IMR-90 (cell line): ENCODE data around the gene KIAA0825.

Experiments used
- CEBPB ChIP-seq: IDR thresholded peaks from 2 replicates; pipeline ENCODE4 v1.6.1; 2012; ENCODE audit warnings: low read depth, low read length, improper control_type of control experiment
- CHD1 ChIP-seq: IDR thresholded peaks from 2 replicates; pipeline ENCODE4 v1.6.1; 2012; ENCODE audit warnings: low read depth, low read length, improper control_type of control experiment
- CTCF ChIP-seq: conservative IDR thresholded peaks from 2 replicates; pipeline ENCODE4 v1.5.1; 2012; ENCODE audit warnings: mild to moderate bottlenecking, low read depth, low read length, improper control_type of control experiment
- FOS ChIP-seq: fragments of 150-350 bp; IDR thresholded peaks from 2 replicates; pipeline ENCODE4 v1.6.1; 2016; ENCODE audit warnings: low read depth, low read length
- MAFK ChIP-seq: IDR thresholded peaks from 2 replicates; pipeline ENCODE4 v1.6.1; 2012; ENCODE audit warnings: low read depth, low read length, improper control_type of control experiment
- MAZ ChIP-seq: IDR thresholded peaks from 2 replicates; pipeline ENCODE4 v1.6.1; 2012; ENCODE audit warnings: low read depth, mild to moderate bottlenecking, low read length, improper control_type of control experiment, moderate library complexity, borderline replicate concordance
- MXI1 ChIP-seq: IDR thresholded peaks from 2 replicates; pipeline ENCODE4 v1.6.1; 2012; ENCODE audit warnings: low read depth, mild to moderate bottlenecking, low read length, moderate library complexity, borderline replicate concordance
- POLR2A ChIP-seq: IDR thresholded peaks from 2 replicates; pipeline ENCODE4 v1.6.1; 2012; ENCODE audit warnings: mild to moderate bottlenecking, low read depth, low read length
- RAD21 ChIP-seq: IDR thresholded peaks from 2 replicates; pipeline ENCODE4 v1.6.1; 2012; ENCODE audit warnings: low read length, improper control_type of control experiment
- RCOR1 ChIP-seq: IDR thresholded peaks from 2 replicates; pipeline ENCODE4 v1.6.1; 2012; ENCODE audit warnings: mild to moderate bottlenecking, low read length, improper control_type of control experiment; ENCODE audit not compliant: insufficient replicate concordance
- RFX5 ChIP-seq: IDR thresholded peaks from 2 replicates; pipeline ENCODE4 v1.8.0; 2012; ENCODE audit warnings: low read depth, mild to moderate bottlenecking, low read length, moderate library complexity
- SMC3 ChIP-seq: fragments of 150-350 bp; IDR thresholded peaks from 2 replicates; pipeline ENCODE4 v1.6.1; 2016; ENCODE audit warnings: low read depth, mild to moderate bottlenecking, antibody characterized with exemption, low read length, moderate library complexity
- TF ChIP-seq, protein P1 (sequence below): fragments of 150-350 bp; IDR thresholded peaks from 2 replicates; pipeline ENCODE4 v1.6.1; 2016; ENCODE audit warnings: low read depth, mild to moderate bottlenecking, low read length, moderate library complexity, borderline replicate concordance
- TF ChIP-seq, protein P2 (sequence below): fragments of 150-350 bp; IDR thresholded peaks from 2 replicates; pipeline ENCODE4 v1.6.1; 2017; ENCODE audit warnings: mild to moderate bottlenecking, antibody characterized with exemption, low read length, low read depth

DNA sequence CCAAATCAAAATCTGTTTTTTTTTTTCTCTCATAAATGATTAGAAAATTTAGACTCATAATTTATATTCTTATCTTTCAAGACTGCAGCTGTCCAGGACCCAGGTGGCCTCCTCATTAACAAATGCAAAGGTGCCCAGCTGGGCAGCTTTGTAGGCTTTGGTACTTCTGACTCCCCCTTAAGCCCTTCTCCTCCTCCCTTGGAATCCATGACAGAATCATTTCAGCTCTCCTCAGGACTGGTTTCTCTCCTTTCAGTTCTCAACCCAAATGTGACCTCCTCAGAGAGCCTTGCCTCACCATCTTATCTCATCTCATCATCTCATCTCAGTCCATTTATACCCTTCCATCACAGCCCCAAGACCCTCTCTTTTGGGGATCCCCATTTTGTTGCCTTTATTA lies 221.7 kb downstream of the KIAA0825 start:
- no peak for TF ChIP-seq POLR2A
- TF ChIP-seq CTCF, result no peak
- TF ChIP-seq, protein P1, sequence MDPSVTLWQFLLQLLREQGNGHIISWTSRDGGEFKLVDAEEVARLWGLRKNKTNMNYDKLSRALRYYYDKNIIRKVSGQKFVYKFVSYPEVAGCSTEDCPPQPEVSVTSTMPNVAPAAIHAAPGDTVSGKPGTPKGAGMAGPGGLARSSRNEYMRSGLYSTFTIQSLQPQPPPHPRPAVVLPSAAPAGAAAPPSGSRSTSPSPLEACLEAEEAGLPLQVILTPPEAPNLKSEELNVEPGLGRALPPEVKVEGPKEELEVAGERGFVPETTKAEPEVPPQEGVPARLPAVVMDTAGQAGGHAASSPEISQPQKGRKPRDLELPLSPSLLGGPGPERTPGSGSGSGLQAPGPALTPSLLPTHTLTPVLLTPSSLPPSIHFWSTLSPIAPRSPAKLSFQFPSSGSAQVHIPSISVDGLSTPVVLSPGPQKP, result no peak
- TF ChIP-seq RAD21, result no peak
- TF ChIP-seq CHD1, result no peak
- TF ChIP-seq FOS, result no peak
- no peak for TF ChIP-seq SMC3
- no peak for TF ChIP-seq CEBPB
- no peak for TF ChIP-seq RCOR1
- no peak for TF ChIP-seq MXI1
- no peak for TF ChIP-seq MAFK
- TF ChIP-seq MAZ, result no peak
- TF ChIP-seq, protein P2, sequence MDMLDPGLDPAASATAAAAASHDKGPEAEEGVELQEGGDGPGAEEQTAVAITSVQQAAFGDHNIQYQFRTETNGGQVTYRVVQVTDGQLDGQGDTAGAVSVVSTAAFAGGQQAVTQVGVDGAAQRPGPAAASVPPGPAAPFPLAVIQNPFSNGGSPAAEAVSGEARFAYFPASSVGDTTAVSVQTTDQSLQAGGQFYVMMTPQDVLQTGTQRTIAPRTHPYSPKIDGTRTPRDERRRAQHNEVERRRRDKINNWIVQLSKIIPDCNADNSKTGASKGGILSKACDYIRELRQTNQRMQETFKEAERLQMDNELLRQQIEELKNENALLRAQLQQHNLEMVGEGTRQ, result no peak
- TF ChIP-seq RFX5, result no peak
